HG03460 (cell line): Measurements from ENCODE around the gene RBM20.
"Not testable (repeated sequence)": the region's sequence is repeated elsewhere in the genome, so short reads cannot be mapped to it uniquely, and the experiment has no call there.

Source experiments
- ATAC-seq: cut with Tn5 transposase; IDR thresholded peaks from one replicate; pipeline ENCODE4 v1.9.1; 2021; ENCODE audit not compliant: unreplicated experiment

RBM20 gene

DNA sequence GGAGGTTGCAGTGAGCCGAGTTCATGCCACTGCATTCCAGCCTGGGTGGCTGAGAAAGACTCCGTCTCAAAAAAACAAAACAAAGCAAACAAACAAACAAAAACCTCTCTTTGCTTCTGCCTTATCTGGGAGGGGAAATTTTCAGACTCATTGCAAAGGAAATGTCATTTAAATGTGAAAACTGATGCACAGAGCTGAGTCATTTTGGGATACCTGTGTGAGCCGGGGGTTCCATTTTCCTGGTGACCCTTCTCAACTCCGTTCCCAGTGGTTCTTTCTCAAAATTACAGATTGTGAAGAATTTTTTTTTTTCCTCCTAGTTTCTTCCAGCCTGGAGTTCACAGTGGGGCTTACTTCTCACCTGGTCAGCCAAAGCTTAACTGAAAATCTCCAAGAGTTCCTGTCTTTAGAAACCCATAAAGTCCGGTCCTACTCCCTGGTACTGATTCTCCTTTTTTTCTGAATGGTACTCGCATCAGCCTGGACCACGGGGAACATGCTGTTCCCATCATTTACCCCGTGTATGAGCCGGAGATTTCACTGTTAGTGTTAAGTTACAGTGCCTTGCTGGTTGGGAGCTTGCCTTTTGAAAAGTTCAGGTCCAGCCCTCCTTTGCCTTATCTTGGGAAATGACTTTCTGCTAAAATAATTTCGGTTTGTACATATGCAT, 56.9 kb downstream of the RBM20 start:
- no peak for ATAC-seq

- no peak for ATAC-seq
Measured at GRCh38 chr10:110701617-110701971, 57.5 kb downstream of the RBM20 start.

DNA sequence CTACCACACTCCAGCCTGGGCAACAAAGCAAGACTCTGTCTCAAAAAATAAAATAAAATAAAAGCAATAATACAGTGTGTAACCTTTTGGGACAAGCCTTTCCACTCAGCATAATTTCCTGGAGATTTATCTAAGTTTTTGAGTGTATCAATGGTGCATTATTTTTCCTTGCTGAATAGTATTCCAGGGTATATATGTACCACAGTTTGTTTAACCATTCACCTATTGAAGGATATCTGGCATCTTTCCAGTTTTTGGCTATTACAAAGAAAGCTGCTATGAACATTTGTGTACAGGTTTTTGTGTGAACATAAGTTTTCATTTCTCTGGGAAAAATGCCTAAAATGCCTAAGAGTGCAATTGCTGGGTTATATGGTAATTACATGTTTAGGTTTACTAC, 59.9 kb downstream of the RBM20 start:
- no peak for ATAC-seq

DNA sequence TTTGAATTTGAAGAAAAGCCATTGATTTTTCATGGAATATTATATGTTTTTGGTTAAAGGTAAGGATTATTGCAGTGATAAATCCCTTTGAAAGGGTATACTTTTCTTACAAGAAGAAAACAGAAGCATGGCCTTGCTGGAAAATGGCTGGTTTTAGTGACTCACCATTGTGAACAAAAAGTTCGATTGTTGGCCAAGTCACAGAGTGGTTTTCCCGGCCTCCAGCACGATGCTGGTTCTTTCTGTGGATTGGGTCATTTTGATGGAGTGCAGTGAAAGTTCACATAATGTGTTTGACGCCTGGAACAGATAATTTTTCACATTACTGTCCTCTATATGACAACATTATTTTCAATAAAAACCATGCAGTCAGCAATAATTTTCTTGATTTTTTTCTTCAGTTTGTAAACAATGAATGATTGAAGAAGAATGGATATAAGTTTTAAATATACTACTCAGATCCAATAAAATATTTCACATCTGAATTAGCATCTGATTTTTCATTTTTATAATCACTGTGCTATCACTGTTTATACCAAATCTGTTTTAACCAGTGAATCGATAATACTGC, 60.9 kb downstream of the RBM20 start:
- no peak for ATAC-seq

- ATAC-seq: not testable (repeated sequence)
Measured at GRCh38 chr10:110705596-110705995, 61.5 kb downstream of the RBM20 start.

GRCh38 chr10:110706690-110707098, 62.6 kb downstream of the RBM20 start:
- no peak for ATAC-seq

GRCh38 chr10:110708776-110709443, 64.8 kb downstream of the RBM20 start:
- ATAC-seq: no peak

- no peak for ATAC-seq
Measured at GRCh38 chr10:110709444-110709828, 65.3 kb downstream of the RBM20 start.

GRCh38 chr10:110709964-110710587, 65.9 kb downstream of the RBM20 start:
- no peak for ATAC-seq

DNA sequence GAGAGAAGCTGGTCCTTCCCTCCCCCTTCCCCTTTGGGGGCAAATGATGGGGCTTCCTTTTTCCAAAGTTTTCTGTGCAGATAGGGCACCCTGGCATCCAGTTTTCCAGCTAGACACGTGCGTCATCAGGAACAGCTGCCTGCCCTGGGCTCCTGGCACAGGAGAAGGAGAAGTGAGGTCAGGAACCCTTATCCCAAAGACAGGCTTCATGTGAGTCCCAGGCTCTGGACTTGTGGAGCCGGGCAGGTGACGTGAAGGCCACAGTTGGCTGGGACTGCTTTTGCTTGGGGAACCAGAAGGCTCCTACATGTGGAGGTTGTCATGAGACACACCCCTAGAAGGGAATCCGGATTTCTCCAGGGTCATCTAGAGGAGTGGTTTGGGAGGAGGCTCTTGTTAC, 66.5 kb downstream of the RBM20 start:
- ATAC-seq: no peak

GRCh38 chr10:110711382-110711781, 67.2 kb downstream of the RBM20 start:
- ATAC-seq: no peak

GRCh38 chr10:110714356-110714755, 70.2 kb downstream of the RBM20 start:
- no peak for ATAC-seq

DNA sequence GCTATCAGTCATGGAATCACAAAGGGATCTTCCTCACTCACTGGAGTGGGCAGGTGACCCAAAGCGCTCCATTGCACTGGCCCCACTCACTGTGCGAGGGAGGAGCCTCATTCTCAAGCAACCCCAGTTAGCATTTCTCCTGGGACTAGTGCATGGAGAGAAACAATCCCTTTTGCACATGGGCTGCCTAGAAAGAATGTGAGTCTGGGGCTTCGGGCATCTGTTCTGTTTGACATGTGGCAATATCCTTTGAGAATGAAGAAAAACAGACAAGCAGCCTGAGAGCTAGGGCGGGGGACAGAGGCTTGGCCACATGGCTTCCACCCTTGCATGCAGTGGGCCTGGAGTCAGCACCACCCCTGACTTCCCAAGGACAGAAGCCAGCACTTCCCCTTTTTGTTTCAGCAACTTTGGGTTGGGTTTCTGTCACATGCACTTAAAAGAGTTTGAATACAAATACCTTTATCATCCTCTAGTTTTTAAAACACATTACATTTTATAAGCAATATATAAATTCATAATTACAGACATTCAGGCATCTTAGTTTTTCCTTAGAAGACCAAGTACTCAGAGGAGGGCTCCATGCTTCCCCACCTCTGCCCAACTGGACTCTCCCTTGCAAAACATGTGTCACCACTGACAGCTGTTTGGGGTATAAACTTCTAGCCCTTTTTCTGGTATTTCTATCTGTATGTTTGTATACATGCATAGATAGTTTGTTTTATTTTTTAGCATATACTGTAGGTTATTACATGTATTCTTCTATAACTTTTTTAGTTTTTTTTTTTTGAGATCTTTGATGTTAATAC, 73.8 kb downstream of the RBM20 start:
- no peak for ATAC-seq

- ATAC-seq: no peak
Measured at GRCh38 chr10:110721406-110722038, 77.4 kb downstream of the RBM20 start.

DNA sequence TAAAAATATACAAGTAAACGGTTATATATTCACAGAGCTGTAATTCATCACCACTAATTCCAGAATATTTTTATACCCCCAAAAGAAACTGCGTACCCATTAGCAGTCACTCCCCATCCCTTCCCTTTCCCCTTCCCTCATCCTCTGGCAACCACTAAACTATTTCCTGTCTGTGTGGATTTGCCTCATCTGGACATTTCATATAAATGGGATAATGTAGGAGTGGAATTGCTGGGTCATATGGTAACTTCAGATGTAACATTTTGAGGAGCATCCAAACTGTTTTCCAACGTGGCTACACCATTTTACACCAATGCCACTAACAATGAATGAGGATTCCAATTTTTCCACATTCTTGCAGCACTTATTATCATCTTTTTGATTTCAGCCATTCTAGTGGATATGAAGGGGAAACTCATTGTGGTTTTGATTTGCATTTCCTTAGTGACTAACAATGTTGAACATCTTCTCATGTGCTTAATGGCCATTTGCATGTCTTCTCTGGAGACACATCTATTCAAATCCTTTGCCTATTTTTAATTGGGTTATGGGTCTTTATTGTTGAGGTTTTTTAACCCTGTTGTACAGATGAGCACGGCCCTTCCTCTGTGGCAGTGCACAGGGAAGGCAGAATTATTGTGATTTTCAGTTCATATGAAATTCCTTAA, 79.2 kb downstream of the RBM20 start:
- no peak for ATAC-seq

- ATAC-seq: peak; percentile 84
Measured at GRCh38 chr10:110724116-110724921, 80.2 kb downstream of the RBM20 start.

DNA sequence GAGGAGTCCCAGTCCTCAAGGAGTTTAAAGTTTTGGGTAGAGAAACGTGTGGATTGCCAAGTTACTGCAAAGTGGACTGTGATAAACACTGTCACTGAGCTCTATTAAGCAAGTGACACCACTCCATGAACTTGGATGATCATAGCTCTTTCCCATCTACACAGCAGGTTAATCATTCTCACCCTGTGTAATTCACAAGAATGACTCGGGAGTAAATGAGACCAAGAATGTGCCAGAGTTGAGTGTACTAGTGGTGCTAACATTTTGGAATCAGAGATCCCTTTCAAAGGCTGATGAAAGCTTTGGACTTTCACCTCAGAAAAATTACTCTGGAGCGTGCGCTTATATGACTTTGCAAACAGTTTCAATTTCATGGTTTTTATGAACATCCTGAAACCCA, 80.8 kb downstream of the RBM20 start:
- no peak for ATAC-seq

- ATAC-seq: no peak
Measured at GRCh38 chr10:110725801-110726630, 81.9 kb downstream of the RBM20 start.

- ATAC-seq: not testable (repeated sequence)
Measured at GRCh38 chr10:110727785-110728184, 83.6 kb downstream of the RBM20 start.
